Adrenal gland (tissue), 19 donors: ENCODE measurements around the gene TSPO. TPM values are rescaled to one million over a fixed set of nuclear protein-coding genes. Genes with fewer than 3 reads are reported as not detected.
A peak's percentile ranks its signal among the peaks of the same experiment; 100 is the strongest.
"Not testable (repeated sequence)": the region's sequence is repeated elsewhere in the genome, so short reads cannot be mapped to it uniquely, and the experiment has no call there.

Experiments
- DNase-seq, 7 donors: peaks; one replicate each; pipeline ENCODE4 v3.0.0-alpha.2; 2019 to 2020
- H3K27ac ChIP-seq, 5 donors: fragments of 200-600 bp; sonication (generic) in 4 of 5; 1 replicate in 3 of 5; 2 replicates in 2 of 5; pipeline versions ENCODE4 v1.5.1 to v1.8.0; 2016 to 2020; ENCODE audit warnings: mild to moderate bottlenecking in 1 of 5
- H3K27me3 ChIP-seq: fragments of 200-600 bp; 2 replicates; pipeline ENCODE4 v1.8.0; 2021
- H3K36me3 ChIP-seq, 2 donors: fragments of 200-600 bp; replicated peaks in 1 of 2; 1 replicate in 1 of 2; 2 replicates in 1 of 2; pipeline versions ENCODE4 v1.5.1 to v1.8.0; 2018 to 2022
- H3K4me1 ChIP-seq, 2 donors: fragments of 200-600 bp; replicated peaks in 1 of 2; 1 replicate in 1 of 2; 2 replicates in 1 of 2; pipeline versions ENCODE4 v1.5.1 to v1.8.0; 2018 to 2021
- H3K4me3 ChIP-seq, 4 donors: fragments of 200-600 bp; sonication (generic) in 3 of 4; one replicate each; pipeline ENCODE4 v1.5.1; 2016 to 2018
- H3K9me3 ChIP-seq, 3 donors: fragments of 200-600 bp; sonication (generic) in 1 of 3; replicated peaks in 1 of 3; 1 replicate in 2 of 3; 2 replicates in 1 of 3; pipeline versions ENCODE4 v1.5.1 to v1.8.0; 2016 to 2021
- CTCF ChIP-seq, 6 experiments: fragments of 450-650 bp in 4 of 6; fragments of 200-600 bp in 2 of 6; sonication (generic) in 1 of 6; IDR thresholded peaks; 1 replicate in 5 of 6; 2 replicates in 1 of 6; pipeline versions ENCODE4 v1.5.1 to v1.8.0; 2016 to 2021; ENCODE audit warnings: antibody characterized with exemption in 6 of 6, mild to moderate bottlenecking in 2 of 6, moderate library complexity in 1 of 6
- POLR2A ChIP-seq, 2 donors: fragments of 450-650 bp; IDR thresholded peaks; one replicate each; pipeline ENCODE4 v1.6.1; 2017; ENCODE audit warnings: antibody characterized with exemption in 2 of 2, mild to moderate bottlenecking in 2 of 2, moderate library complexity in 1 of 2
- WGBS, 4 donors: extraction: QIAGEN DNeasy Blood & Tissue Kit in 2 of 4; methylation state at CpG; one replicate each; pipeline versions ENCODE4 v1.1.5 to v1.1.7; 2013 to 2017; 5-methylcytosine and 5-hydroxymethylcytosine counted together
- intact Hi-C, 2 donors: fragments of 100-400 bp; cut with DNase I; formaldehyde crosslinking; loops; one replicate each; pipeline versions ENCODE4 v1.14.1 to v1.15.0; 2022 to 2023
- long read RNA-seq, 10 donors: library from polyadenylated mRNA in 3 of 10; unstranded in 2 of 10; stranded (forward) in 1 of 10; transcript quantifications; one replicate each; pipeline ENCODE4 v2.0.0 and lab custom pipeline, GENCODE V29; 2021 to 2026
- polyA plus RNA-seq, 3 donors: library from polyadenylated mRNA; stranded (reverse); fragments of 200-250 nt in 2 of 3; fragments of 350-450 nt in 1 of 3; fragmentation: Illumina TruSeq in 1 of 3; extraction: RNeasy Lipid Tissue Mini Kit (QIAGEN cat#74804) in 1 of 3; gene quantifications; one replicate each; pipeline ENCODE4 v1.2.3, GENCODE V29; 2013 to 2014
- total RNA-seq, 9 donors: library from RNA; depleted of rRNA in 4 of 9; stranded (reverse); fragments of >200 nt in 4 of 9; fragments of 120-200 nt in 1 of 9; fragmentation: NEBNext Ultra II Directional in 1 of 9; extraction: Animal tissue kit (Norgen Biotek cat#: 25700) in 1 of 9; gene quantifications; one replicate each; pipeline versions ENCODE4 v1.1.0 to v1.2.4, GENCODE V29; 2013 to 2023
- donor health status: healthy with polysubstance abuse.
- donor health status: Bipolar disorder and iron deficiency.
- donor health status: DM: yes; HTN: yes; CAD: no.
- donor health status: DM: no; HTN: no; CAD: no.
- donor health status: DM: no; HTN: no; CAD: no.
- donor health status: DM: yes; HTN: yes; CAD: no.

The TSPO gene
- total RNA-seq (100 to 1,000 TPM in 8 of 9 donors, 10 to 100 TPM in 1; 16.8 to 881 (median 233) TPM), polyA plus RNA-seq (100 to 1,000 TPM in 2 of 3 donors, 1 to 10 TPM in 1; 7.8 to 351 (median 182) TPM)
- long read RNA-seq, donor 1, transcript TSPO-202 (4 exons, 881 nt) = major isoform, 18 of 30 reads
- long read RNA-seq, donor 1, partial matches to known transcripts = 12 of 30 reads
- long read RNA-seq, donor 1, other reads (novel, unspliced or antisense) = 0 of 30 reads
- long read RNA-seq, donor 2, transcript TSPO-202 (4 exons, 881 nt) = major isoform, 8 of 14 reads
- long read RNA-seq, donor 2, partial matches to known transcripts = 6 of 14 reads
- long read RNA-seq, donor 2, other reads (novel, unspliced or antisense) = 0 of 14 reads
- long read RNA-seq, donor 3, transcript TSPO-202 (4 exons, 881 nt) = major isoform, 9 of 9 reads
- long read RNA-seq, donor 3, partial matches to known transcripts = 0 of 9 reads
- long read RNA-seq, donor 3, other reads (novel, unspliced or antisense) = 0 of 9 reads
- long read RNA-seq, donor 4, transcript TSPO-202 (4 exons, 881 nt) = major isoform, 242 of 293 reads
- long read RNA-seq, donor 4, transcript TSPO-206 (3 exons, 636 nt) = minor isoform, 5 of 293 reads
- long read RNA-seq, donor 4, partial matches to known transcripts = 34 of 293 reads
- long read RNA-seq, donor 4, other reads (novel, unspliced or antisense) = 11 of 293 reads
- long read RNA-seq, donor 5, transcript TSPO-202 (4 exons, 881 nt) = major isoform, 324 of 353 reads
- long read RNA-seq, donor 5, partial matches to known transcripts = 17 of 353 reads
- long read RNA-seq, donor 5, other reads (novel, unspliced or antisense) = 9 of 353 reads
- long read RNA-seq, donor 6, transcript TSPO-202 (4 exons, 881 nt) = major isoform, 192 of 223 reads
- long read RNA-seq, donor 6, partial matches to known transcripts = 24 of 223 reads
- long read RNA-seq, donor 6, other reads (novel, unspliced or antisense) = 4 of 223 reads
- long read RNA-seq, donor 7, transcript TSPO-202 (4 exons, 881 nt) = major isoform, 8 of 8 reads
- long read RNA-seq, donor 7, partial matches to known transcripts = 0 of 8 reads
- long read RNA-seq, donor 7, other reads (novel, unspliced or antisense) = 0 of 8 reads
- long read RNA-seq, donor 8, transcript TSPO-202 (4 exons, 881 nt) = major isoform, 18 of 19 reads
- long read RNA-seq, donor 8, partial matches to known transcripts = 0 of 19 reads
- long read RNA-seq, donor 8, other reads (novel, unspliced or antisense) = 0 of 19 reads
- long read RNA-seq, donor 9, transcript TSPO-202 (4 exons, 881 nt) = major isoform, 14 of 20 reads
- long read RNA-seq, donor 9, partial matches to known transcripts = 5 of 20 reads
- long read RNA-seq, donor 9, other reads (novel, unspliced or antisense) = 0 of 20 reads
- long read RNA-seq, donor 10, transcript TSPO-202 (4 exons, 881 nt) = major isoform, 6 of 53 reads
- long read RNA-seq, donor 10, partial matches to known transcripts = 46 of 53 reads
- long read RNA-seq, donor 10, other reads (novel, unspliced or antisense) = 0 of 53 reads

GRCh38 chr22:43151251-43152002, at the start of gene TSPO:
TSS of gene TSPO (plus strand) at chr22:43151559. CDS start at chr22:43159239, 7,680 bp downstream.
- H3K4me1 ChIP-seq = peaks cover 22 to 23% of the 10 kb centered on the region in 2 donors
- peak within 1 kb of the TSS in 3 of 4 donors; percentile 54 to 81 (median 68) for H3K4me3 ChIP-seq
- H3K9me3 ChIP-seq = no peaks in the 10 kb centered on the region
- TF ChIP-seq POLR2A (IDR thresholded peaks at IDR 0.05) (peak in 1 of 2 donors; percentile 73), CTCF (IDR thresholded peaks at IDR 0.05) (no peak)
- intact Hi-C loops = no loop called here
- 0 to 2% (median 1%) methylated on average over 4 to 75 of the region's 75 CpGs for WGBS, 4 donors
- H3K27ac ChIP-seq = peak within 1 kb of the TSS; percentile 34 to 89 (median 67)
- no peaks in the 10 kb centered on the region for H3K27me3 ChIP-seq
- H3K36me3 ChIP-seq = no peaks in the 10 kb centered on the region
- DNase-seq = peak; percentile 85 to 90 (median 88)

GRCh38 chr22:43104056-43104625, 47.2 kb upstream of the TSPO start:
- H3K9me3 ChIP-seq, intact Hi-C loops, H3K4me3 ChIP-seq, H3K36me3 ChIP-seq, H3K27me3 ChIP-seq: not testable (repeated sequence)
- H3K27ac ChIP-seq = peak overlapping the region; percentile 57 to 86 (median 83)
- 31 to 54% (median 37%) methylated on average over 15 of the region's 15 CpGs for WGBS, 4 donors
- peak; percentile 66 to 94 (median 88) for DNase-seq
- TF ChIP-seq POLR2A (IDR thresholded peaks at IDR 0.05) = peak in 1 of 2 donors; percentile 50
- TF ChIP-seq CTCF (IDR thresholded peaks at IDR 0.05) = peak in 1 of 6 experiments; percentile 3
- peaks cover 27 to 41% of the 10 kb centered on the region in 2 donors for H3K4me1 ChIP-seq

DNA sequence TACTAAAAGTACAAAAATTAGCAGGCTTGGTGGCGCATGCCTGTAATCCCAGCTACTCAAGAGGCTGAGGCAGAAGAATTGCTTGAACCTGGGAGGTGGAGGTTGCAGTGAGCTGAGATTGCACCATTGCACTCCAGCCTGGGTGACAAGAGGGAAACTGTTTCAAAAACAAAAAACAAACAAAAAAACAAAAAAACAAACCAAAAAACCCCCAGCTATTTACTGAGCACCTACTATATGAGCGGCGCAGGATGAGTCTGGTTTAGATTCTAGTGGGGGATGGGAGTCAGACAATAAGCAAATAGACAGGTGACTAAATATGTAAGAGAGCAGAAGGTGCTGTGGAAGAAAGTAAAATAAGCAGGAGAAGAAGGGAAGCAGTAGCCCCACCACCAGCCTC, 46.4 kb upstream of the TSPO start:
- Histone ChIP-seq H3K4me1 (peaks cover 27 to 41% of the 10 kb centered on the region in 2 donors), H3K27ac (peak overlapping the region in 3 of 5 donors; percentile 83 to 86 (median 83))
- H3K27me3 ChIP-seq, H3K36me3 ChIP-seq, intact Hi-C loops, DNase-seq, H3K4me3 ChIP-seq, H3K9me3 ChIP-seq: not testable (repeated sequence)
- 94 to 99% (median 98%) methylated on average over 3 of the region's 3 CpGs for WGBS, 4 donors
